Activated CD8-positive, alpha-beta memory T cell treated with anti-CD3 and anti-CD28 coated beads, Interleukin-2, amount 50 U/mL, for 48 hours (primary cell): ENCODE data around the gene CEP120.
"Not testable (repeated sequence)": the region's sequence is repeated elsewhere in the genome, so short reads cannot be mapped to it uniquely, and the experiment has no call there.

Source experiments
- DNase-seq: peaks from one replicate; pipeline ENCODE4 v3.0.0-alpha.2; 2020

Gene CEP120

GRCh38 chr5:123371575-123372179 lies 51.5 kb downstream of the CEP120 start:
- DNase-seq, result peak; percentile 55

- no peak for DNase-seq
Measured at GRCh38 chr5:123369371-123369968, 53.7 kb downstream of the CEP120 start.

- DNase-seq, result no peak
Measured at GRCh38 chr5:123367739-123368138, 55.5 kb downstream of the CEP120 start.

- DNase-seq, result no peak
Measured at GRCh38 chr5:123365156-123365555, 58.0 kb downstream of the CEP120 start.

- DNase-seq, result no peak
Measured at GRCh38 chr5:123364441-123365155, 58.6 kb downstream of the CEP120 start.

GRCh38 chr5:123360910-123361309 lies 62.3 kb downstream of the CEP120 start:
- no peak for DNase-seq

GRCh38 chr5:123360201-123360571 lies 63.0 kb downstream of the CEP120 start:
- no peak for DNase-seq

- DNase-seq, result no peak
Measured at GRCh38 chr5:123359454-123360200, 63.6 kb downstream of the CEP120 start.

- no peak for DNase-seq
Measured at GRCh38 chr5:123358751-123359150, 64.5 kb downstream of the CEP120 start.

- DNase-seq, result no peak
Measured at GRCh38 chr5:123358304-123358703, 64.9 kb downstream of the CEP120 start.

- no peak for DNase-seq
Measured at GRCh38 chr5:123351820-123352219, 71.4 kb downstream of the CEP120 start.

GRCh38 chr5:123351240-123351639 lies 72.0 kb downstream of the CEP120 start:
- DNase-seq, result no peak

- DNase-seq, result no peak
Measured at GRCh38 chr5:123350742-123351141, 72.5 kb downstream of the CEP120 start.

GRCh38 chr5:123344816-123345426 lies 78.3 kb downstream of the CEP120 start:
- DNase-seq, result no peak

- DNase-seq, result no peak
Measured at GRCh38 chr5:123340928-123341327, 82.3 kb downstream of the CEP120 start.

- DNase-seq, result not testable (repeated sequence)
Measured at GRCh38 chr5:123308377-123308776, 114.8 kb downstream of the CEP120 start.

- no peak for DNase-seq
Measured at GRCh38 chr5:123305751-123306150, 117.5 kb downstream of the CEP120 start.

- no peak for DNase-seq
Measured at GRCh38 chr5:123304777-123305316, 118.4 kb downstream of the CEP120 start.

GRCh38 chr5:123303802-123304201 lies 119.4 kb downstream of the CEP120 start:
- no peak for DNase-seq

GRCh38 chr5:123300266-123300665 lies 122.9 kb downstream of the CEP120 start:
- no peak for DNase-seq

GRCh38 chr5:123299136-123299535 lies 124.1 kb downstream of the CEP120 start:
- DNase-seq, result no peak

GRCh38 chr5:123298335-123299030 lies 124.7 kb downstream of the CEP120 start:
- DNase-seq, result no peak
